ENCODE results near the gene PAX5.
"Not testable (repeated sequence)": the region's sequence is repeated elsewhere in the genome, so short reads cannot be mapped to it uniquely, and the experiment has no call there.

PAX5 gene

GRCh38 chr9:36871606-36872005 lies 162.5 kb downstream of the PAX5 start:
- no peak for DNase-seq

- DNase-seq = no peak
Observed at GRCh38 chr9:36870960-36871359, 163.1 kb downstream of the PAX5 start.

- DNase-seq = not testable (repeated sequence)
Observed at GRCh38 chr9:36869605-36870004, 164.5 kb downstream of the PAX5 start.

- DNase-seq = no peak
Observed at GRCh38 chr9:36868586-36869282, 165.3 kb downstream of the PAX5 start.

- DNase-seq = no peak
Observed at GRCh38 chr9:36867672-36868471, 166.2 kb downstream of the PAX5 start.

GRCh38 chr9:36867241-36867640 lies 166.8 kb downstream of the PAX5 start:
- no peak for DNase-seq

DNA sequence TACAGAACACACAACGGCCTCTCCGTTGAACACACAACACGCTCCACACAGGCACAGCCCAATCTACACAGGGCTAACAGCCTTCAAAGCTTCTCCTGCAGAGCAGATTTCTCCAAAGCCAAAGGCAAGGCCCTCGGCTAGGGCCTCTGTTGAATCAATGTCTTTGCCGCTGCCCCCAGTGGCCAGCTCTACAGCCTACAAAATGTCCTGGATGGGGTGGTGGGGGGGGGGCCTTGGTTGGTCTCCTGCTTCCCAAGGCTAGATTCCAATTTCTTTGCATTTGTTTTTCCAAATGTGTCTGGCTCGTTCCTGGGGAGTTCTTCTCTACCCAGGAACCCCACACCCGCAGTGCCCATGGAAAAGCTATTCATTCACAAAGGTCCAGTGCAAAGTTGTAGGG lies 167.2 kb downstream of the PAX5 start:
- no peak for DNase-seq

GRCh38 chr9:36865731-36866635 lies 168.1 kb downstream of the PAX5 start:
- DNase-seq = no peak

DNA sequence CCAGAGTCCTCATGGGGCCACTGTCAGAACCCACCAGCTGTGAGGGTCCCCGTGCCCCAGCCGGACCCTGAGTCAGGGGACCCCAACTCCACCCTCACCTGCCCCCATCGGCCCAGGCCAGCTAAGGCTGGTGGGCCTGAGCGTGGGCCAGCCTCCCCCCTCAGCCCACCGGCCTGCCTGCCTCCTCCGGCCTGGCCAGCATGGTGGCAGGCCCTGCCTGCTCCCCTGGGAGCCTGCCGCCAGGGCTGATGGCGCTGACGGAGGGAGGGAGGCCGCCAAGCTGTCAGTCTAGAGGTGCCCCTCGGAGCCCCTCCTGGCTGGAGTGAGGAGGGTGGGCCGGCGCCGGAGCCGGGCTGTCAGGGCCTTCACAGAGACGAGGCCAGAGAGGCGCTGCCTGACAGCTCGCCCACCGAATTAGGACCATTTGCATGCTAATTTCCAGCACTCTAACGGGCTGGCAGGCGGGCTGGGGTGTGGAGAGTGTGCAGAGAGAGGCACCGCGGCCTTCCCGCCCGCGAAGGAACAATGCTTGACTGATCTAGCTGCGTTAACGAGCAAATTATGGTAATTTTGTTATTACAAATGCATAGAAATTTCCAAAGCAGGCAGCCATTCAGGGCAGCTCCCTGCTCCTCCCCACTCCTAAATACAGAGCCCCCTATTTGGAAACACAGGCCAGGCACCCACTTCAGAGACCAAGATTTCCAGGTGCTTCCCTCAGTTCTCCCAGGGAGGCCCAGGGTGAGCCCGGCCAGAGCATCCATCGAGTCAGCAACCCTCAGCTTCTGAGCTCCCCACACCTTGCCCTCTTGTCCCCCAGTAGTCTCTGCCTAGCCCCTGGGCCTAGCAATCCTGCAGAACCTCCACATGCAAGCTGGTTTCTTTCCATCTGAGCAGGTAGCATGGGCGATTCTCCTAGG lies 169.3 kb downstream of the PAX5 start:
- DNase-seq = no peak

- no peak for DNase-seq
Observed at GRCh38 chr9:36862206-36863145, 171.6 kb downstream of the PAX5 start.

DNA sequence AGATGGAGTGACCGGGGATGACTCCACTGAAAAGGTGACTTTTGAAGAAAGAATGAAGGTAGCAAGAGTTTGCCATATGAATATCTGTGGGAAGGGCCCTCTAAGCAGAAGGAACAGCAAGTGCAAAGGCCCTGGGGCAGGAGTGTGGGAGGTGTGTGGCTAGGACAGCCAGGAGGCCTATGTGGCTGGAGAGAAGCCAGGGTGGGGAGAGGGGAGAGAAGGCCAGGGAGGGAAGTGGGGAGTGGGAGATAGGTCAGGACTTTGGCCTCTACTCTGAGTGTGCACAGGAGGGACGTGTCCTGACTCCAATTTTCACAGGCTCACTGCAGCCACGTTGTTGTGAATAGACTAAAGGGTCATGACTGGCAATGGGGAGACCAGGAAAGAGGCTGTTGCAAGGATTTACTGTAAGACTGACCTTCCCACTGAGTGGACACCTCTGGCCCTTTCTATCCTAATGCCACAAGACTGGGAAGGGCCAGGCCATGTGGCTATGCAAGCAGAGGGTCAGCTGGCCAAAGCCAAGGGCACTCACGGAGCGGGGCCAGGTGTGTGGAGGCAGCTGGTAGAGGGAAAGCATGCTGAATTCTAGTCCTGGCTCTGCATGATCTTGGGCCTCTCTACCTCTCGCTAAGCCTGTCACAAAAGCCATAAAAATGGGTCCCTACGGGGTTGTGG lies 172.4 kb downstream of the PAX5 start:
- no peak for DNase-seq

DNA sequence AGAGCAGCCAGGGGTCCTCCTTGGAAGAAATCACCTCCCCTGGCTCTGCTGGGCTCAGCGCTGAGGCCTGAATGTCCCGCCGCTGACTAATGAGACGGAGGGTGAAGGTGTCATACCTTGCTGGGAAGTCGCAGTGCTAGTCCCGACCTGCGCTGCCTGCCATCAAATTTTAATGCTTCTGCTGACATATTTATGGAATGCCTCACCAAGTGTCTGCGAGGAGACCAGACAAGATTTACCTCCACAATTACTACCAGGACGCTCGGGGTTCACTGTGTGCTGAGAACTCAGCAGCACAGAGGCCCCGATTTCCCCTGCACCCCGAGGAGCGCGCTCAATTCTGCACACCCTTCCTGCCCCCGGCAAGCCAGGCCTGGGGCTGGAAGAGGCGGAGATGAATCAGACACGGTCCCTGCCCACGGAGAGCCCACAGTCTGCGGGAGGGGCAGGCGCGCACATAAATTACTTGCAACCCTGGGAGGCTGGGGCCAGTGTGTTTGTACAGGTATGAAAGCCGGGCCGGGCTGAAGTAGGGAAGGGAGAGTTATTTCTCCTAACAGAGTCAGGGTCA lies 175.2 kb downstream of the PAX5 start:
- DNase-seq = no peak

DNA sequence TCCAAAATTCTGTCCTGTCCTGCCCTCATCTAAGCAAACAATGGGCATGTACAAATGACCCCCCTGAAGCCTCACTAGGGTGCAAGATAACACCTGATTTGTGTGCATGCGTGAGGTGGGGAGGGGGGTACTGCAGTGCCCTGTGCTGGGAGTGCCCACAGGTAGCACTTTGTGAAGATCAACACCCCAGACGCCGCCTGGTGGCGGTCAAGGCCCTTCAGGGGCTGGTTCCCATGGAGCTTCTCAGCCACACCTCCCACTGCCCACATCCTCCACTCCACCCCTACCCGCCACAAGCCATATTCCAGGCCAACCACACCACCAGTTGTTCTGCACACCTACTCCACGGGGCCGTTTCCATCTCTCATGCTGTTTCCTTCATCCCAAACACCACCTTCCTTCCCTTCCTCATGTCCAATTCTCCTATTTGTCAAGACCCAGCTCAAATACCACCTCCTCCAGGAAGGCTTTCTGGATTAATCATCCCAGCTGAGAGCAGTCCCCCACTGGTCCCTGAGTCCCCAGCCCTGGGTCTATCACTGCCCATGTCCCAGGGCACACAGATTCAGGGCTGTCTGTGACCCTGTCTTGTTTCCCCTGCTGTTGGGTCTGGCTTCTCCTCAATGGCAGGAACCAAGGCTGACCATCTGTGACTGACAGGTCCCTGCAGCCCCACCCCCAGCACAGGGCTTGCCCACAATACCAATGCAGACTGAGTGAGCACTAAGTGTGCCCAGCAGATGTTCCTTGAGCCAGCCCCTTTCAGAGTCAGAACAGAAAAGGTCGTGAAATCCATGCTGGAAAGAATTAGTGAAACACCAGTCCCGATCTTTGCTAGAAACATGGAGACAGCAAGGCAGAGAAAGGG lies 178.4 kb downstream of the PAX5 start:
- no peak for DNase-seq

DNA sequence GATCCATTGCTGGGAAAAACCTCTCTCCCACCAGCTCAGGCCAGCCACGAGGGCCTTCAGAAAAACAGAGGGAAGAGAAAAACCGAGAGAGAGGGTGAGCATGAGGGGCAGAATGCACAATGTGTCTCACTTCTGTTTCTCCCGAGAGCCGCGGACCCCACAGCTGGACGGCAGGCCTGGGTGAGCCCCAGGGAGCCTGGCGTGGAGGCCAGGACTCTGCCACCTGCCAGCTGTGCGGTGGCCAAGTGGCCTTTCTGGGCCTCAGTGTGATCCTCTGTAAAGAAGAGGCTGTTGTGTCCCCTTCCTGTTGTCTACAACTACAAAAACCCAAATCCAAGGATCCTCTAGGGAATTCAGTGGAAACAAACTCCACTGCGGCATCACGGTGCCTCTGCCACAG lies 179.3 kb downstream of the PAX5 start:
- DNase-seq = no peak

GRCh38 chr9:36854034-36854433 lies 180.0 kb downstream of the PAX5 start:
- DNase-seq = no peak

GRCh38 chr9:36853233-36853632 lies 180.8 kb downstream of the PAX5 start:
- DNase-seq = no peak

DNA sequence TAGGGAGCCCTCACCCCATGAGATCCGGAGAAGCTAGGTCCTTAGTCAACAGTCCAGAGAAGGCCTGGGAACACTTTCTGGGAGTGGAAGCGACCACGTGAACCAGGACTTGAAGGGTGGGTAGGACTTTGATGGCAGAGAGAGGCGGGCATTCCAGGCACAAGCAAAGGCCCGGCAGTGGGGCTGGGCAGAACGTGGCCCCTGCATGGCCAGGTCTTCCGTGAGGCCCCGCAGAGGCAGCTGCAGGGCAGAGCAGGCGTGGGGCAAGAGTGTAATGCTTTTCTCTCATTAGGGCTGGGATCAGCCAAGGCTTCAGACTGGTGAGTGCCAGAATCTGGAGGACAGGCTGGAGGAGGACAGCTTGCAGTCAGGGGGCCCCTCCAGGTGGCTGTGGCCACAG lies 184.1 kb downstream of the PAX5 start:
- no peak for DNase-seq

GRCh38 chr9:36848946-36849345 lies 185.1 kb downstream of the PAX5 start:
- DNase-seq = no peak
